ENCODE measurements around the gene CLTB. TPM values are rescaled to one million over a fixed set of nuclear protein-coding genes. Genes with fewer than 3 reads are reported as not detected.

Gene CLTB
- total and polyA plus RNA-seq, 2 of the 4 experiments (the other 2 are of a cell fraction), result 87.6 to 99.9 TPM

GRCh38 chr5:176365351-176366231 lies 50.7 kb downstream of the CLTB start, which contains the start of gene ARL10:
TSS of gene ARL10 (plus strand) at chr5:176365487. CDS start at chr5:176365564, 77 bp downstream.
- Histone ChIP-seq H3K4me2 (ENCODE audit: low read depth, low read length) (peak within 1 kb of the TSS; percentile 87), H3K9me1 (ENCODE audit: insufficient read depth, low read length) (peaks cover 4% of the 10 kb centered on the region), H2AFZ (replicated peaks; ENCODE audit: low read length, poor library complexity) (peak within 1 kb of the TSS; percentile 95), H3K23ac (ENCODE audit: low read depth, low read length) (peak within 1 kb of the TSS; percentile 50), H2BK15ac (ENCODE audit: low read depth, low read length) (peak within 1 kb of the TSS; percentile 60; the same call in 1 of the 3 replicates), H4K91ac (ENCODE audit: insufficient read depth, low read depth, low read length) (peak within 1 kb of the TSS; percentile 83), H2BK20ac (ENCODE audit: low read depth, low read length) (peak within 1 kb of the TSS; percentile 47; the same call in 1 of the 2 replicates), H3K27me3 (ENCODE audit: control insufficient read depth, insufficient read depth, low read length) (no peaks in the 10 kb centered on the region), H3K9me3 (ENCODE audit: control insufficient read depth, insufficient read depth, low read length) (no peaks in the 10 kb centered on the region), H3K36me3 (ENCODE audit: control insufficient read depth, insufficient read depth, low read length) (peaks cover 15% of the 10 kb centered on the region), H4K8ac (ENCODE audit: low read depth in 2 of 2, low read length in 2 of 2) (peak within 1 kb of the TSS; percentile 95 to 100), H2BK120ac (ENCODE audit: low read depth, low read length) (peak within 1 kb of the TSS; percentile 42), H3K4me3 (ENCODE audit: insufficient read depth, low read depth, low read length) (peak within 1 kb of the TSS; percentile 58), H2AK5ac (ENCODE audit: low read depth, low read length) (peak within 1 kb of the TSS; percentile 88), H4K5ac (ENCODE audit: low read depth, low read length) (peak within 1 kb of the TSS; percentile 96), H2AK9ac (replicated peaks; ENCODE audit: low read depth, low read length, poor library complexity) (peak within 1 kb of the TSS; percentile 86), H3K27ac (ENCODE audit: insufficient read depth, low read length) (peak within 1 kb of the TSS; percentile 64), H3K14ac (replicated peaks; ENCODE audit: low read depth, low read length) (peak within 1 kb of the TSS; percentile 81), H4K20me1 (ENCODE audit: insufficient read depth, low read length) (no peaks in the 10 kb centered on the region), H3K9ac (ENCODE audit: low read depth, low read length) (peak within 1 kb of the TSS; percentile 78), H3K4ac (ENCODE audit: low read depth, low read length) (peak within 1 kb of the TSS; percentile 90), H3K18ac (ENCODE audit: low read depth, low read length) (peak within 1 kb of the TSS; percentile 21), H3K56ac (ENCODE audit: extremely low read depth, insufficient read depth, low read length) (0 out of 2 replicates have a peak within 1 kb of the TSS, but pooled peaks have one; percentile 66), H3K4me1 (ENCODE audit: control insufficient read depth, insufficient read depth, low read length) (peaks cover 7% of the 10 kb centered on the region), H2BK5ac (ENCODE audit: low read depth, low read length, poor library complexity, severe bottlenecking) (peak within 1 kb of the TSS; percentile 69), H3K79me1 (ENCODE audit: low read depth in 1 of 2, low read length in 2 of 2) (peaks cover 15 to 23% of the 10 kb centered on the region in 2 experiments)
- intact Hi-C loops (cut with micrococcal nuclease), result no loop called here
- TF ChIP-seq NFE2L2 (IDR thresholded peaks at IDR 0.05; ENCODE audit: low read depth, low read length) (no peak), USF2 (IDR thresholded peaks at IDR 0.05; ENCODE audit: low read depth, low read length) (peak; percentile 30; the same call in 1 of the 2 replicates), MXI1 (IDR thresholded peaks at IDR 0.05; ENCODE audit: borderline replicate concordance, low read depth, low read length) (peak; percentile 85), ELK1 (IDR thresholded peaks at IDR 0.05; ENCODE audit: borderline replicate concordance, low read depth, low read length) (no peak)
- no TSS peak for BruUV-seq (replicated peaks)
- 0% methylated on average over 38 of the region's 108 CpGs; no CpG with 5 or more reads in 1 of the 2 experiments for WGBS, 2 experiments (ENCODE audit: extremely low coverage in 2 of 2, insufficient read length in 1 of 2)
- ATAC-seq (ENCODE audit: low read depth) (peak; percentile 68), DNase-seq (peak; percentile 55)
- in situ Hi-C loops (cut with MboI; ENCODE audit: low sequenced_read_pairs), result no loop called here
- POLR2A ChIA-PET (ENCODE audit: unreplicated experiment), result no interaction called here
- dilution Hi-C loops (cut with HindIII; ENCODE audit: low sequenced_read_pairs, unreplicated experiment), result no loop called here
- CTCF ChIA-PET, result no interaction called here

Data from IMR-90 (cell line).